ENCODE results near the gene SLC10A7. TPM values are rescaled to one million over a fixed set of nuclear protein-coding genes. Genes with fewer than 3 reads are reported as not detected.

SLC10A7 gene
- total RNA-seq, 1 experiment from 2014 or later = 3.9 TPM

DNA sequence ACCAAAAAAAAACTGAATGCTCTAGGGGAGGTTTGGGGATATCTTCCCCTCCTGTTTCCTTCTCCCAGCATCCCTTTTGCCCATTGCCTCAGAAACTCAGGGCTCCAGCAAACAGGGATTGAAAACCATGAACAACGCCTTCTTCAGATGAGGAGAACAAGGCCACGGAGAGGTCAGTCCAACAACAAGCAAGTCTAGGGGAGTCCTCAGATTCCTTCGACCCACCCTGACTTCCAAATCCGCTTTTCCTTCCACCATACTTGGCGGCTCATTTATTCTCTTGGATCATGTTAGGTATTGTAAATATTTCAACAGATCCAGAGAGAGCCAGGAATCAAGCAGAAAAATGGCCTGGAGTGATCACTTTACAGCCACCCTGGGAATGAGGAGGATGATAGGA lies 285.5 kb downstream of the SLC10A7 start:
- no peak overlapping the region for H3K4me3 Mint-ChIP-seq
- Histone ChIP-seq H3K23ac (ENCODE audit: insufficient read length, low read depth, low read length) (no peak overlapping the region), H2AK5ac (ENCODE audit: insufficient read length, low read length) (no peak overlapping the region), H3K18ac (ENCODE audit: insufficient read length, low read depth, low read length) (no peak overlapping the region), H3K4me2 (ENCODE audit: insufficient read depth, insufficient read length, low read length) (no peak overlapping the region), H3K56ac (ENCODE audit: insufficient read length, low read depth, low read length) (no peak overlapping the region), H2BK120ac (ENCODE audit: low read depth, low read length, poor library complexity, severe bottlenecking) (no peak overlapping the region), H2BK20ac (ENCODE audit: low read depth, low read length, poor library complexity, severe bottlenecking) (no peak overlapping the region), H2BK5ac (ENCODE audit: insufficient read length, low read length) (no peak overlapping the region), H3K27me3 (ENCODE audit: insufficient read depth, low read length) (no peaks in the 10 kb centered on the region), H2AFZ (ENCODE audit: low read length) (no peak overlapping the region), H3K4ac (ENCODE audit: low read depth, low read length) (no peak overlapping the region), H4K91ac (ENCODE audit: insufficient read length, low read depth, low read length) (no peak overlapping the region), H3K79me1 (ENCODE audit: insufficient read depth, low read depth, low read length, poor library complexity, severe bottlenecking) (no peaks in the 10 kb centered on the region), H3T11ph (ENCODE audit: low read length) (no peak overlapping the region), H4K20me1 (ENCODE audit: control insufficient read depth, insufficient read depth, insufficient read length) (no peaks in the 10 kb centered on the region), H3K23me2 (ENCODE audit: insufficient read length, low read depth, low read length, poor library complexity, severe bottlenecking) (no peaks in the 10 kb centered on the region), H3K14ac (ENCODE audit: insufficient read depth, low read length) (no peak overlapping the region; the same call in 1 of the 2 replicates), H2BK12ac (ENCODE audit: insufficient read length, low read depth, low read length) (no peak overlapping the region), H4K8ac (replicated peaks; ENCODE audit: insufficient read length, low read depth, low read length) (no peak overlapping the region), H2BK15ac (ENCODE audit: low read depth, low read length) (no peak overlapping the region), H3K4me1 (ENCODE audit: insufficient read depth, low read length) (no peaks in the 10 kb centered on the region; the same call in 1 of the 2 replicates), H3K9me3 (ENCODE audit: control insufficient read depth, low read depth, low read length) (no peaks in the 10 kb centered on the region), H3K79me2 (ENCODE audit: insufficient read depth, low read length) (no peaks in the 10 kb centered on the region), H4K5ac (ENCODE audit: insufficient read length, low read depth, low read length) (no peak overlapping the region), H3K27ac (ENCODE audit: insufficient read length, low read depth, low read length) (no peak overlapping the region), H3K9ac (ENCODE audit: extremely low read depth, insufficient read length, low read length) (no peak overlapping the region)
- TF ChIP-seq, protein P1, sequence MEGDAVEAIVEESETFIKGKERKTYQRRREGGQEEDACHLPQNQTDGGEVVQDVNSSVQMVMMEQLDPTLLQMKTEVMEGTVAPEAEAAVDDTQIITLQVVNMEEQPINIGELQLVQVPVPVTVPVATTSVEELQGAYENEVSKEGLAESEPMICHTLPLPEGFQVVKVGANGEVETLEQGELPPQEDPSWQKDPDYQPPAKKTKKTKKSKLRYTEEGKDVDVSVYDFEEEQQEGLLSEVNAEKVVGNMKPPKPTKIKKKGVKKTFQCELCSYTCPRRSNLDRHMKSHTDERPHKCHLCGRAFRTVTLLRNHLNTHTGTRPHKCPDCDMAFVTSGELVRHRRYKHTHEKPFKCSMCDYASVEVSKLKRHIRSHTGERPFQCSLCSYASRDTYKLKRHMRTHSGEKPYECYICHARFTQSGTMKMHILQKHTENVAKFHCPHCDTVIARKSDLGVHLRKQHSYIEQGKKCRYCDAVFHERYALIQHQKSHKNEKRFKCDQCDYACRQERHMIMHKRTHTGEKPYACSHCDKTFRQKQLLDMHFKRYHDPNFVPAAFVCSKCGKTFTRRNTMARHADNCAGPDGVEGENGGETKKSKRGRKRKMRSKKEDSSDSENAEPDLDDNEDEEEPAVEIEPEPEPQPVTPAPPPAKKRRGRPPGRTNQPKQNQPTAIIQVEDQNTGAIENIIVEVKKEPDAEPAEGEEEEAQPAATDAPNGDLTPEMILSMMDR (conservative IDR thresholded peaks at IDR 0.05) = no peak
- no peaks in the 10 kb centered on the region for H3K9me3 Mint-ChIP-seq
- H3K4me1 Mint-ChIP-seq = peaks cover 5 to 6% of the 10 kb centered on the region in 2 experiments
- H3K27me3 Mint-ChIP-seq (ENCODE audit: low read depth) = no peaks in the 10 kb centered on the region
- DNase-seq = no peak
- H3K36me3 Mint-ChIP-seq (ENCODE audit: insufficient read depth in 1 of 3, low read depth in 3 of 3) = no peaks in the 10 kb centered on the region; a peak in 1 of 7 replicates
- WGBS (ENCODE audit: extremely low coverage, insufficient read length, low lambda C conversion rate) = no CpG with 5 or more reads among the region's 5 CpGs
- no peak overlapping the region for H3K27ac Mint-ChIP-seq
